TTC549 (cell line): ENCODE data around the gene KIF17.

Experiments
- FAIRE-seq: peaks from 2 replicates; lab custom pipeline; 2012; peaks lifted over from hg19 to GRCh38; lab: Jason Lieb, UNC

The KIF17 gene

GRCh38 chr1:20717452-20718342 is at the start of gene KIF17:
TSS of gene KIF17 (minus strand) at chr1:20718007. CDS start at chr1:20717706, 301 bp downstream.
- FAIRE-seq = no peak

DNA sequence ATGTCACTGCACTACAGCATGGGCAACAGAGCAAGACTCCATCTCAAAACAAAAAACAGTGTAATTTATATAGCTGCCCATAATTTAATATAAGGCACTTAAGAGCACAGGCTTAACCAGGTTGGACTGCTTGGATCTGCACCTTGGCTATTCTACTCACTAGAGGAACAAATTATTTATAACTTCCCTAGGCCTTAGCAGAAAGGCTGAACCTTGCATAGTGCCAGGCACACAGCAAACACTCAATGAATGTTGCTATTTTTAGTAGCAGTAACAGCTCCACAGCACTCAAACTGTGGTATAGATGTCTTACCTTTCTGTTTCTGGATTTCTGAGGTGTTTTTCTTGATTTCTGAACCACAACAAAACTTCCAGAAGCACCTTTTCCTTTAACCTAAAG is 49.5 kb upstream of the KIF17 start:
- no peak for FAIRE-seq

GRCh38 chr1:20763417-20763816 is 45.6 kb upstream of the KIF17 start:
- FAIRE-seq = no peak

DNA sequence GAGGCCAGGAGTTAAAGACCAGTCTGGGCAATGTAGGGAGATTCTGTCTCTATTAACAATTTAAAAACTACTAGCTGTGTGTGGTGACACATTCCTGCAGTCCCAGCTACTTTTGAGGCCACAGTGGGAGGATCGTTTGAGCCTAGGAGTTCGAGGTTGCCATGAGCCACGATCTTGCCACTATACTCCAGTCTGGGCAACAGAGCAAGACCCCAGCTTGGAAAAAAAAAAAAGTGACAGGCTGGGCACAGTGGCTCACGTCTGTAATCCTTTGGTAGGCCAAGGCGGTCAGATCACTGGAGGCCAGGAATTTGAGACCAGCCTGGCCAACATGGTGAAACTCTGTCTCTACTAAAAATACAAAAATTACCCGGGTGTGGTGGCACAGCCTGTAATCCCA is 42.5 kb upstream of the KIF17 start:
- no peak for FAIRE-seq

DNA sequence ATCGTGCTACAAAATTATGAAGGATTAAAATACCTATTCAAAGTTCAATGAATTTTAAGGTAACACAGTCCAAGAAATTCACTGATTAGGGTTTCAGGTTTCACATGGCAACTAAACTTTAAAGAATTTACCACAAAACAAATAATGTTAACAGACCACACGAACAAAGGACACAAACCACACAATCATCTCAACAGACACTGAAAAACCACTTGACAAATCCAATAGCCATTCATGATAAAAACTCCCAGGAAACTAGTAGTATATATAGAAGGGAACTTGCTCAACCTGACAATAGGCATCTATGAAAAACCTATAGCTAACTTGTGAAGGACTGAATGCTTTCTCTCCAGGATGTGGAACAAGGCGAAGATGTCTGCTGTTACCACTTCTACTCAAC is 35.8 kb upstream of the KIF17 start:
- FAIRE-seq = no peak

DNA sequence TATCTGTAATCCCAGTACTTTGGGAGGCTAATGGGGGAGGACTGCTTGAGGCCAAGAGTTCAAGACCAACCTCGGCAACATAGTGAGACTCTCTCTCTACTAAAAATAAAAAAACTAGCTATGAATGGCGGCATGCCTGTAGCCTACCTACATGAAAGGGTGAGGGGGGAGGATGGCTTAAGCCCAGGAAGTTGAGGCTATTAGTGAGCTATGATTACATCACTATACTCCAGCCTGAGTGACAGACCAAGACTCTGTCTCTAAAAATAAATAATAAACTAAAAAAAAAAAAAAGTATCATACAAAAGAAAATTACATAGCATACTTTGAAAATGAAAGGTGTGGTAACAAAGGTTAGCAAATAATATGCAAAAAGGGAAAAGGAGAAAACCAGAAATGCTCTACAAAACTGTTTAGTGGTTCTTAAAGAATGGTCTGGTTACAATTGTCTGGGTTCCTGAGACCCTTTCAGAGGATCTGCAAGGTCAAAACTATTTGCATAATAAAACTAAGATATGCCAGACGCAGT is 33.7 kb upstream of the KIF17 start:
- FAIRE-seq = no peak

- no peak for FAIRE-seq
Observed at GRCh38 chr1:20742671-20743070, 24.9 kb upstream of the KIF17 start.

DNA sequence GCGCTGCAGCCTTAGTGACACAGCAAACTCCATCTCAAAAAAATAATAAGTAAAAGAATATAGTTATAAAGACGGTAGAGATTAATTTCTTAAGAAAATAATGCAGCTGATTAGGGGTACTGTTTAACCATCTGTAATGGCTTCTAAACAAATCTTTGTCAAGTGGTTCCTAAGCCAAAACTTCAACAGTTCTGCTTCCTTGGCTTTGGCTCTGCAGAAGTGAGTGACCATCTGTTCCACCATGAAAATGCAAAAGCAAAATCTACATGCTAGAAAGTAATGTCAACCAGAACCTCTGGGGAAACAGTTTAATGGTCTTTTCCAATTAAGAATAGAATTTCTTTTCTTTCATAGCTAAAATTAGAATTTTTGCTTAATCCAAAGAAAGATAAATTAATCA is 23.0 kb upstream of the KIF17 start:
- no peak for FAIRE-seq

- FAIRE-seq = no peak
Observed at GRCh38 chr1:20739225-20739624, 21.4 kb upstream of the KIF17 start.

DNA sequence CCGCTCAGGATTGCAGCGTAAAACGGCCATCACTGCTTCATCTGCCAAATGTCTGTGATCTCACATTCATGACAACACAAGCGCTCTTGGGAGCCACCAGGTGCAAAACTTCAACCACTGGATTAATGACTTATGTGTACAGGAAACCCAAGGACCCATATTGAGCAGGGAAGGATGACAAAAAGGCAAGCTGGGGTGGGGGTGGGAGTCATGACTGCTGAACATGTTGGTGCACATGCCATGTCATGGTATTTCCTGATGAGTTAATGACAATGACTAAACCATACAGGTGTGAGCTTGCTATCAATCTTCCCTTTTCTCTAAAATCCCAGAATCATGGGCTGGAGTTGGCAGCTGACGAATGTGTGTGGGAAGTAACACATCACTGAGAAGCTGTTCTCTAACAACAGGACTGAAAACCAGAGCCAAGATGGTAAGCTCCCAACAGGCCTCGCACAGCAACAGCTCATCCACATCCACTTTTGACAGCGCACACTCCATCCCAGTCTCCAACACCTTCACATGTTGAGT is 17.8 kb upstream of the KIF17 start:
- no peak for FAIRE-seq

- FAIRE-seq = no peak
Observed at GRCh38 chr1:20733360-20733975, 15.7 kb upstream of the KIF17 start.

GRCh38 chr1:20732588-20733359 is 15.0 kb upstream of the KIF17 start, which contains the start of gene SH2D5:
TSS of gene SH2D5 (minus strand) at chr1:20732703. CDS start at chr1:20728044, 4,659 bp downstream.
- no peak for FAIRE-seq

DNA sequence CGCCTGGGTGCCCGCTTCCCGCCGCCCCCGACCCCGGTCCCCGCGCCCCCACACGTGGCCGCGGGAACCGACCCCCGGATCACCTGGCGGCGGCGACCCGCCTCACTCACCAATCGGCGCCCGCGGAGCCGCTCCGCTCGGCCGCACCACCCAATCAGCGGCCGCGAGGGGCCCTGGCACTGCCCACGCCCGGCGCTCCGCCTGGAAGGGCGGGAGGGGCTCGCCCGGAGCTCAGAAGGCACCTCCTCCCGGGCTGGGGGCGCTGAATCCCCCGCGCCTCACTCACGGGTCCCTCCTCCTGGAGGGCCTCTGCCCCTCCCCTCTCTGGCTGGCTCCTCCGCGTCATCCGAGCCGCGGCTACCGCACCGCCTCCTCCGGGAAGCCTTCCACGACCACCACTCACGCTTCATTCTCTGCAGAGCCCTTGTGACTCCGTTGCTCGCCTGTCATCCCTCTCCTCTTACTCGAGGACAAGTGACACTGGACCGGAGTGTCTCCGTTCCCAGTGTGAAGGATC is 14.3 kb upstream of the KIF17 start:
- no peak for FAIRE-seq

DNA sequence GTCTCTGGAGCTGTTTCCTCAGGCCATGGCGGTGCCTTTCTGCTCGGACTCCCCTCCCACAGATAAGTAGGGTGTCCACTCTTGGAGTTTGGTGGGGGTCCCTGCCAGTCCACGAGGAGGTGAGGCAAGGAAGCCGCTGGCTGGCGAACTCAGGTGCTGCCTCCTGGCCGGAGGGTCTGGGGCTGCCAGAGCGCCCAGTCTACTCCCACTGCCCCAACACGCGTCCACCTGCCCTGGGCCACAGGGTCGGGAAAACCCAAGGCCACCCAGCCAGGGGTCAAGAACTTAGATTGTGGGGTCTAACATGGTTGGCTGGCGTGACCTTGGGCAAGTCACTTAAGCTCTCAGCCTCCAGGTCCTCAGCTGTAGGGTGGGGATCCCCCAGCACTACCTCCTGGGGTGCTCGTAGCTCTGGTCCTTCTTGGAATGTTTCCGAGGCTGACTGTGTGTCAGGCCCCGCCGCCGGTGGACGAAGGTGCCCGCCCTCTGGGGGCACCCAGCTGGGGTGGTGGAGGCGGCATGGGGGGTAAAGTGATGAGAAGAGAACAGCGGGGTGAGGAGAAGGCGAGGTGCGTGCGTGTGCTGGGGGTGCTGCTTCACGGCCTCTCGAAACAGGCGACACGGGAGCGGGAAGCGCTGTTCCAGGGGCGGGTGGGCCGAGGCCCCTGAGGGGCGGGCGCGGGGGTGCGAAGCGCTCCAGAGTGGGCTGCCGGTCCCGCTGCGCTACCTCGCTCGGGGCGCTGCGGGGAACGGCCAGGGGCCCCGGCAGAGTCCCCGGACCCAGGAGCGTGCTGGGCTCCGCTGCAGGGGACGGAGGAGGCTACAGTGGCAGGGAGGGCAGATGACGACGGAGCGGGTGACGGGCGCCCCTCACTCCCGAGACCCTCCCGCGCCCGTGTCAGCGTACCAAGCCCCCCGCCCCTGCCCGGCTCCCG is 13.5 kb upstream of the KIF17 start:
- FAIRE-seq = no peak

DNA sequence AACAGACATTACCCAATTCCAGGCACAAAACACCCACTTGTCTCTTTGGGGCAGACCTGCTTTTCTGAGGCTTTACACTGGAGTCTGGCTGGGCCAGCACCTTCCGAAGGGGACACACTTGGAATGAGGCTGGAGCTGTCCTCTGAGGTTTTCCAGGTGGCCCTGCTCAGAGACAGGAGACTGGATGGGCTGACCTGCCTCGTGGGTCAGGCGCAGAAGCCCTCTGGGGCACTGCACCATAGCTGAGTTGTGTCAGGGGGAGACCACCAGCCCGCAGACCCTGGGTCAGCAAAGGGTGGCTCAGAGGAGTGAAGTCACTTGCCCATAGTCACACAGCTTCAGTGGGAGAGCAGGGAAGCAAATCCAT is 12.9 kb upstream of the KIF17 start:
- FAIRE-seq = no peak

GRCh38 chr1:20729990-20730689 is 12.3 kb upstream of the KIF17 start:
- FAIRE-seq = no peak

DNA sequence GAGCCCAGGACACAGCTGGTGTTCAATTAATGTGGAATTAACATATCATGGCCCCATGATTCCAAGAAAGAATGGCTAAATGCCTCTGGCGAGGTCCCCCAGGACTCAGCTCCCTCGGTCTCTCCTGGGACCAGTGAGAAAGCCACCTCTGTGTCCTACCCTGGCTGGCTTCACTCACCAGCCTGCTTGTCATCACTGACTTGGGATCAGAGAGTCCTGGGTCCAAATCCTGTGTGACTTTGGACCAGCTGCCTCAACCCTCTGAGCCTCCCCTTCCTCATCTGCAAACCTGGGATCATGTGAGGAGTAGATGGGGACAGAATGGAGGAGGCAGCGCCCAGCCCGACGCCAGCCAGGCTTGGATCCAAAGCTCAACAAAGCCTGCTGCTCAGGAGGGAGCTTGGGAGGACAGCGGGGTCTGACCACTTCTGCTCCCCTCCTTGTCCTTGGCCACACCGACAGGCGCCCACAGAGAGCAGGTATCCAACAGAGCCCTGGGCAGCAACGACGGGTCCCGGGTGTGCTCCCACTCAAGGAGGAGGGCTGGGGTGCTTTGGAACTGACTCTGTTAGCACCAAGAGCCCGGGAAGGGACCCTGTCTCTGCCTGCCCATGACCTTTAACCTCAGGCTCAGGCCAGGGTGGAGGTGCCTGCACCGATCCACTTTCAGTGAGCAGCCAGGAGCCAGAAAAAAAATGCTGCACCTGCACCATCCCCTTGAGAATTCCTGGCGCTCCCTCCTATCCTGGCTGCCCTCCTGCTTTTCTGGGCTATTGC is 11.5 kb upstream of the KIF17 start:
- no peak for FAIRE-seq

GRCh38 chr1:20728371-20729154 is 10.8 kb upstream of the KIF17 start:
- FAIRE-seq = no peak
